Mammary epithelial cell (primary cell): ENCODE data around the gene ARHGAP4.

Source experiments
- EZH2 ChIP-seq: IDR thresholded peaks from 2 replicates; pipeline ENCODE4 v1.6.1; 2012; ENCODE audit warnings: low read length, inconsistent platforms, borderline replicate concordance
- TF ChIP-seq, protein P1 (sequence below), 2 donors: IDR thresholded peaks in 1 of 2; conservative IDR thresholded peaks in 1 of 2; 2 replicates each; pipeline ENCODE4 v1.5.1; 2011 to 2012; ENCODE audit warnings: inconsistent platforms in 2 of 2, low read length in 2 of 2, mild to moderate bottlenecking in 2 of 2, control low read depth in 1 of 2, low read depth in 1 of 2; ENCODE audit not compliant: insufficient read depth in 1 of 2; ENCODE audit errors: extremely low read depth in 1 of 2

GRCh38 chrX:153931748-153932147 is 5.7 kb upstream of the ARHGAP4 start:
- TF ChIP-seq EZH2, result no peak
- TF ChIP-seq, protein P1, sequence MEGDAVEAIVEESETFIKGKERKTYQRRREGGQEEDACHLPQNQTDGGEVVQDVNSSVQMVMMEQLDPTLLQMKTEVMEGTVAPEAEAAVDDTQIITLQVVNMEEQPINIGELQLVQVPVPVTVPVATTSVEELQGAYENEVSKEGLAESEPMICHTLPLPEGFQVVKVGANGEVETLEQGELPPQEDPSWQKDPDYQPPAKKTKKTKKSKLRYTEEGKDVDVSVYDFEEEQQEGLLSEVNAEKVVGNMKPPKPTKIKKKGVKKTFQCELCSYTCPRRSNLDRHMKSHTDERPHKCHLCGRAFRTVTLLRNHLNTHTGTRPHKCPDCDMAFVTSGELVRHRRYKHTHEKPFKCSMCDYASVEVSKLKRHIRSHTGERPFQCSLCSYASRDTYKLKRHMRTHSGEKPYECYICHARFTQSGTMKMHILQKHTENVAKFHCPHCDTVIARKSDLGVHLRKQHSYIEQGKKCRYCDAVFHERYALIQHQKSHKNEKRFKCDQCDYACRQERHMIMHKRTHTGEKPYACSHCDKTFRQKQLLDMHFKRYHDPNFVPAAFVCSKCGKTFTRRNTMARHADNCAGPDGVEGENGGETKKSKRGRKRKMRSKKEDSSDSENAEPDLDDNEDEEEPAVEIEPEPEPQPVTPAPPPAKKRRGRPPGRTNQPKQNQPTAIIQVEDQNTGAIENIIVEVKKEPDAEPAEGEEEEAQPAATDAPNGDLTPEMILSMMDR (conservative IDR thresholded peaks at IDR 0.05 in 1 of 2, IDR thresholded peaks at IDR 0.05 in 1 of 2; ENCODE audit: extremely low read depth in 1 of 2, insufficient read depth in 1 of 2, low read depth in 1 of 2, low read length in 2 of 2), result no peak
